HEK293 (cell line): ENCODE data around the gene GSG1L2.

Source experiments
- CTCF ChIA-PET: fragments of 350-600 bp; formaldehyde crosslinking; extraction: SDS; loops from one replicate; lab custom pipeline; 2021; ENCODE audit warnings: antibody characterized with exemption; lab: Yijun Ruan, JAX
- POLR2A ChIA-PET: fragments of 300-600 bp; formaldehyde crosslinking; extraction: SDS; loops from one replicate; lab custom pipeline; 2020; ENCODE audit warnings: antibody characterized with exemption, inconsistent platforms; lab: Yijun Ruan, JAX
- H3K27ac ChIP-seq: fragments of 200-500 bp; sonication (Bioruptor generic); 2 replicates; pipeline ENCODE4 v1.5.1; 2014; ENCODE audit warnings: low read depth, low read length, control low read depth, inconsistent platforms; ENCODE audit errors: extremely low read depth
- H3K36me3 ChIP-seq, 2 experiments: fragments of 200-500 bp in 1 of 2; sonication (Bioruptor generic) in 1 of 2; 1 replicate in 1 of 2; 2 replicates in 1 of 2; pipeline ENCODE4 v1.5.1; 2014 to 2017; ENCODE audit warnings: inconsistent platforms in 2 of 2, low read length in 2 of 2; ENCODE audit not compliant: control insufficient read depth in 2 of 2, insufficient read depth in 1 of 2
- H3K4me1 ChIP-seq: fragments of 200-500 bp; sonication (Bioruptor generic); 2 replicates; pipeline ENCODE4 v1.5.1; 2014; ENCODE audit warnings: mild to moderate bottlenecking, low read length, inconsistent platforms; ENCODE audit not compliant: control insufficient read depth, insufficient read depth
- H3K4me3 ChIP-seq: 2 replicates; pipeline ENCODE4 v1.5.1; 2011; ENCODE audit warnings: low read depth, mild to moderate bottlenecking, control low read depth, low read length, moderate library complexity
- H3K9me3 ChIP-seq: fragments of 200-500 bp; sonication (Bioruptor generic); 2 replicates; pipeline ENCODE4 v1.5.1; 2014; ENCODE audit warnings: low read depth, low read length, inconsistent platforms; ENCODE audit not compliant: control insufficient read depth, insufficient read depth
- GFI1B ChIP-seq: fragments of 450-650 bp; formaldehyde crosslinking; IDR thresholded peaks from 2 replicates; pipeline ENCODE4 v1.5.1; 2016; ENCODE audit warnings: missing biosample characterization, missing genetic modification characterization
- GLIS1 ChIP-seq: fragments of 450-650 bp; formaldehyde crosslinking; IDR thresholded peaks from 2 replicates; pipeline ENCODE4 v1.5.1; 2016; ENCODE audit warnings: missing biosample characterization, missing genetic modification characterization
- HOXC10 ChIP-seq: sonication (generic); formaldehyde crosslinking; IDR thresholded peaks from 2 replicates; pipeline ENCODE4 v1.8.1; 2023; ENCODE audit warnings: mild to moderate bottlenecking, missing genetic modification reagents
- ZNF324 ChIP-seq: fragments of 450-650 bp; formaldehyde crosslinking; IDR thresholded peaks from 2 replicates; pipeline ENCODE4 v1.5.1; 2016; ENCODE audit warnings: missing biosample characterization, missing genetic modification characterization
- ZNF624 ChIP-seq: fragments of 450-650 bp; formaldehyde crosslinking; IDR thresholded peaks from 2 replicates; pipeline ENCODE4 v1.5.1; 2017; ENCODE audit warnings: missing biosample characterization, missing genetic modification characterization
- ZNF670 ChIP-seq: fragments of 450-650 bp; formaldehyde crosslinking; IDR thresholded peaks from 2 replicates; pipeline ENCODE4 v1.5.1; 2016; ENCODE audit warnings: missing biosample characterization, missing genetic modification characterization, low read depth
- ZSCAN23 ChIP-seq: fragments of 450-650 bp; formaldehyde crosslinking; IDR thresholded peaks from 2 replicates; pipeline ENCODE4 v1.5.1; 2016; ENCODE audit warnings: missing biosample characterization, missing genetic modification characterization
- TF ChIP-seq, protein P1 (sequence below): fragments of 450-650 bp; formaldehyde crosslinking; IDR thresholded peaks from 2 replicates; pipeline ENCODE4 v1.5.1; 2017; ENCODE audit warnings: missing biosample characterization, missing genetic modification characterization
- TF ChIP-seq, protein P2 (sequence below): fragments of 450-650 bp; formaldehyde crosslinking; conservative IDR thresholded peaks from 2 replicates; pipeline ENCODE4 v1.5.1; 2016; ENCODE audit warnings: low read depth, missing biosample characterization, missing genetic modification characterization
- TF ChIP-seq, protein P3 (sequence below): fragments of 450-650 bp; formaldehyde crosslinking; IDR thresholded peaks from 2 replicates; pipeline ENCODE4 v1.5.1; 2016; ENCODE audit warnings: missing biosample characterization, missing genetic modification characterization, borderline replicate concordance
- TF ChIP-seq, protein P4 (sequence below): fragments of 450-650 bp; formaldehyde crosslinking; IDR thresholded peaks from 2 replicates; pipeline ENCODE4 v1.5.1; 2016; ENCODE audit warnings: missing biosample characterization, missing genetic modification characterization, low read depth
- TF ChIP-seq, protein P5 (sequence below): fragments of 450-650 bp; formaldehyde crosslinking; IDR thresholded peaks from 2 replicates; pipeline ENCODE4 v1.5.1; 2017; ENCODE audit warnings: missing biosample characterization, missing genetic modification characterization

The GSG1L2 gene

DNA sequence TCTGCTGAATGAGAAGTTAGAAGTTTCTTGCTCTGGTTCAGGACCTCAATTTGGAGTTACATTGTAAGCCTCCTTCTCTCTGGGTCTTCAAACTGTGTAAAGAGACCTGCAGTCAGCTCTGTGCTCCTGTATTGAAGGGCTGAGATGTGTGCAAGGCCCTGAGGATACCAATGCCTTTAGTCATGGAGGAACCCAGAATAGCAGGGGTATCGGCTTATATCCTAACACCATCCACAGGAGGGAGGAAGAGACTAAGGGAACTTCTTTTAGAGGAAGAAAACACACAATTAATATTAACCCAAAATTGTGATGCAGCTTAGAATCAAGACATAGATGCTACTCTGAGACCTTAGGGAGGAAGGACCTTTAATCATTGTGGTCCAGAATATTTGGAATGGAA lies 40.3 kb upstream of the GSG1L2 start:
- ChIA-PET POLR2A (no interaction called here), CTCF (interaction anchor here (0.6 to 1.4 kb wide), 4 partner anchors 13 to 96 kb away, joined by 3 to 5 read pairs (median 3); no protein-coding TSS in a partner anchor)
- no peaks in the 10 kb centered on the region for H3K36me3 ChIP-seq
- no peaks in the 10 kb centered on the region; the same call in 1 of the 2 replicates for H3K9me3 ChIP-seq
- no peak overlapping the region for H3K4me3 ChIP-seq
- no peak overlapping the region for H3K27ac ChIP-seq
- TF ChIP-seq, protein P1, sequence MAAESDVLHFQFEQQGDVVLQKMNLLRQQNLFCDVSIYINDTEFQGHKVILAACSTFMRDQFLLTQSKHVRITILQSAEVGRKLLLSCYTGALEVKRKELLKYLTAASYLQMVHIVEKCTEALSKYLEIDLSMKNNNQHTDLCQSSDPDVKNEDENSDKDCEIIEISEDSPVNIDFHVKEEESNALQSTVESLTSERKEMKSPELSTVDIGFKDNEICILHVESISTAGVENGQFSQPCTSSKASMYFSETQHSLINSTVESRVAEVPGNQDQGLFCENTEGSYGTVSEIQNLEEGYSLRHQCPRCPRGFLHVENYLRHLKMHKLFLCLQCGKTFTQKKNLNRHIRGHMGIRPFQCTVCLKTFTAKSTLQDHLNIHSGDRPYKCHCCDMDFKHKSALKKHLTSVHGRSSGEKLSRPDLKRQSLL: no peak
- no peak for TF ChIP-seq GFI1B (tag by site-specific recombination)
- no peak for TF ChIP-seq ZNF324 (tag by site-specific recombination)
- TF ChIP-seq, protein P2, sequence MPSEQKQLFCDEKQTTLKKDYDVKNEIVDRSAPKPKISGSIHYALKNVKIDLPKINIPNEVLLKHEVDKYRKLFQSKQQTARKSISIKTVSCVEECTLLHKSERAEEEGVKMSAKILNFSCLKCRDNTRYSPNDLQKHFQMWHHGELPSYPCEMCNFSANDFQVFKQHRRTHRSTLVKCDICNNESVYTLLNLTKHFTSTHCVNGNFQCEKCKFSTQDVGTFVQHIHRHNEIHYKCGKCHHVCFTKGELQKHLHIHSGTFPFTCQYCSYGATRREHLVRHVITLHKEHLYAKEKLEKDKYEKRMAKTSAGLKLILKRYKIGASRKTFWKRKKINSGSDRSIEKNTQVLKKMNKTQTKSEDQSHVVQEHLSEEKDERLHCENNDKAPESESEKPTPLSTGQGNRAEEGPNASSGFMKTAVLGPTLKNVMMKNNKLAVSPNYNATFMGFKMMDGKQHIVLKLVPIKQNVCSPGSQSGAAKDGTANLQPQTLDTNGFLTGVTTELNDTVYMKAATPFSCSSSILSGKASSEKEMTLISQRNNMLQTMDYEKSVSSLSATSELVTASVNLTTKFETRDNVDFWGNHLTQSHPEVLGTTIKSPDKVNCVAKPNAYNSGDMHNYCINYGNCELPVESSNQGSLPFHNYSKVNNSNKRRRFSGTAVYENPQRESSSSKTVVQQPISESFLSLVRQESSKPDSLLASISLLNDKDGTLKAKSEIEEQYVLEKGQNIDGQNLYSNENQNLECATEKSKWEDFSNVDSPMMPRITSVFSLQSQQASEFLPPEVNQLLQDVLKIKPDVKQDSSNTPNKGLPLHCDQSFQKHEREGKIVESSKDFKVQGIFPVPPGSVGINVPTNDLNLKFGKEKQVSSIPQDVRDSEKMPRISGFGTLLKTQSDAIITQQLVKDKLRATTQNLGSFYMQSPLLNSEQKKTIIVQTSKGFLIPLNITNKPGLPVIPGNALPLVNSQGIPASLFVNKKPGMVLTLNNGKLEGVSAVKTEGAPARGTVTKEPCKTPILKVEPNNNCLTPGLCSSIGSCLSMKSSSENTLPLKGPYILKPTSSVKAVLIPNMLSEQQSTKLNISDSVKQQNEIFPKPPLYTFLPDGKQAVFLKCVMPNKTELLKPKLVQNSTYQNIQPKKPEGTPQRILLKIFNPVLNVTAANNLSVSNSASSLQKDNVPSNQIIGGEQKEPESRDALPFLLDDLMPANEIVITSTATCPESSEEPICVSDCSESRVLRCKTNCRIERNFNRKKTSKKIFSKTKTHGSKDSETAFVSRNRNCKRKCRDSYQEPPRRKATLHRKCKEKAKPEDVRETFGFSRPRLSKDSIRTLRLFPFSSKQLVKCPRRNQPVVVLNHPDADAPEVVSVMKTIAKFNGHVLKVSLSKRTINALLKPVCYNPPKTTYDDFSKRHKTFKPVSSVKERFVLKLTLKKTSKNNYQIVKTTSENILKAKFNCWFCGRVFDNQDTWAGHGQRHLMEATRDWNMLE (tag by site-specific recombination): no peak
- TF ChIP-seq ZNF670 (tag by site-specific recombination): no peak
- TF ChIP-seq, protein P3, sequence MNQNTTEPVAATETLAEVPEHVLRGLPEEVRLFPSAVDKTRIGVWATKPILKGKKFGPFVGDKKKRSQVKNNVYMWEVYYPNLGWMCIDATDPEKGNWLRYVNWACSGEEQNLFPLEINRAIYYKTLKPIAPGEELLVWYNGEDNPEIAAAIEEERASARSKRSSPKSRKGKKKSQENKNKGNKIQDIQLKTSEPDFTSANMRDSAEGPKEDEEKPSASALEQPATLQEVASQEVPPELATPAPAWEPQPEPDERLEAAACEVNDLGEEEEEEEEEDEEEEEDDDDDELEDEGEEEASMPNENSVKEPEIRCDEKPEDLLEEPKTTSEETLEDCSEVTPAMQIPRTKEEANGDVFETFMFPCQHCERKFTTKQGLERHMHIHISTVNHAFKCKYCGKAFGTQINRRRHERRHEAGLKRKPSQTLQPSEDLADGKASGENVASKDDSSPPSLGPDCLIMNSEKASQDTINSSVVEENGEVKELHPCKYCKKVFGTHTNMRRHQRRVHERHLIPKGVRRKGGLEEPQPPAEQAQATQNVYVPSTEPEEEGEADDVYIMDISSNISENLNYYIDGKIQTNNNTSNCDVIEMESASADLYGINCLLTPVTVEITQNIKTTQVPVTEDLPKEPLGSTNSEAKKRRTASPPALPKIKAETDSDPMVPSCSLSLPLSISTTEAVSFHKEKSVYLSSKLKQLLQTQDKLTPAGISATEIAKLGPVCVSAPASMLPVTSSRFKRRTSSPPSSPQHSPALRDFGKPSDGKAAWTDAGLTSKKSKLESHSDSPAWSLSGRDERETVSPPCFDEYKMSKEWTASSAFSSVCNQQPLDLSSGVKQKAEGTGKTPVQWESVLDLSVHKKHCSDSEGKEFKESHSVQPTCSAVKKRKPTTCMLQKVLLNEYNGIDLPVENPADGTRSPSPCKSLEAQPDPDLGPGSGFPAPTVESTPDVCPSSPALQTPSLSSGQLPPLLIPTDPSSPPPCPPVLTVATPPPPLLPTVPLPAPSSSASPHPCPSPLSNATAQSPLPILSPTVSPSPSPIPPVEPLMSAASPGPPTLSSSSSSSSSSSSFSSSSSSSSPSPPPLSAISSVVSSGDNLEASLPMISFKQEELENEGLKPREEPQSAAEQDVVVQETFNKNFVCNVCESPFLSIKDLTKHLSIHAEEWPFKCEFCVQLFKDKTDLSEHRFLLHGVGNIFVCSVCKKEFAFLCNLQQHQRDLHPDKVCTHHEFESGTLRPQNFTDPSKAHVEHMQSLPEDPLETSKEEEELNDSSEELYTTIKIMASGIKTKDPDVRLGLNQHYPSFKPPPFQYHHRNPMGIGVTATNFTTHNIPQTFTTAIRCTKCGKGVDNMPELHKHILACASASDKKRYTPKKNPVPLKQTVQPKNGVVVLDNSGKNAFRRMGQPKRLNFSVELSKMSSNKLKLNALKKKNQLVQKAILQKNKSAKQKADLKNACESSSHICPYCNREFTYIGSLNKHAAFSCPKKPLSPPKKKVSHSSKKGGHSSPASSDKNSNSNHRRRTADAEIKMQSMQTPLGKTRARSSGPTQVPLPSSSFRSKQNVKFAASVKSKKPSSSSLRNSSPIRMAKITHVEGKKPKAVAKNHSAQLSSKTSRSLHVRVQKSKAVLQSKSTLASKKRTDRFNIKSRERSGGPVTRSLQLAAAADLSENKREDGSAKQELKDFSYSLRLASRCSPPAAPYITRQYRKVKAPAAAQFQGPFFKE (tag by site-specific recombination): no peak
- TF ChIP-seq, protein P4, sequence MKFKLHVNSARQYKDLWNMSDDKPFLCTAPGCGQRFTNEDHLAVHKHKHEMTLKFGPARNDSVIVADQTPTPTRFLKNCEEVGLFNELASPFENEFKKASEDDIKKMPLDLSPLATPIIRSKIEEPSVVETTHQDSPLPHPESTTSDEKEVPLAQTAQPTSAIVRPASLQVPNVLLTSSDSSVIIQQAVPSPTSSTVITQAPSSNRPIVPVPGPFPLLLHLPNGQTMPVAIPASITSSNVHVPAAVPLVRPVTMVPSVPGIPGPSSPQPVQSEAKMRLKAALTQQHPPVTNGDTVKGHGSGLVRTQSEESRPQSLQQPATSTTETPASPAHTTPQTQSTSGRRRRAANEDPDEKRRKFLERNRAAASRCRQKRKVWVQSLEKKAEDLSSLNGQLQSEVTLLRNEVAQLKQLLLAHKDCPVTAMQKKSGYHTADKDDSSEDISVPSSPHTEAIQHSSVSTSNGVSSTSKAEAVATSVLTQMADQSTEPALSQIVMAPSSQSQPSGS (tag by site-specific recombination): no peak
- TF ChIP-seq ZSCAN23: no peak
- TF ChIP-seq ZNF624 (tag by site-specific recombination): no peak
- no peak for TF ChIP-seq GLIS1
- TF ChIP-seq, protein P5, sequence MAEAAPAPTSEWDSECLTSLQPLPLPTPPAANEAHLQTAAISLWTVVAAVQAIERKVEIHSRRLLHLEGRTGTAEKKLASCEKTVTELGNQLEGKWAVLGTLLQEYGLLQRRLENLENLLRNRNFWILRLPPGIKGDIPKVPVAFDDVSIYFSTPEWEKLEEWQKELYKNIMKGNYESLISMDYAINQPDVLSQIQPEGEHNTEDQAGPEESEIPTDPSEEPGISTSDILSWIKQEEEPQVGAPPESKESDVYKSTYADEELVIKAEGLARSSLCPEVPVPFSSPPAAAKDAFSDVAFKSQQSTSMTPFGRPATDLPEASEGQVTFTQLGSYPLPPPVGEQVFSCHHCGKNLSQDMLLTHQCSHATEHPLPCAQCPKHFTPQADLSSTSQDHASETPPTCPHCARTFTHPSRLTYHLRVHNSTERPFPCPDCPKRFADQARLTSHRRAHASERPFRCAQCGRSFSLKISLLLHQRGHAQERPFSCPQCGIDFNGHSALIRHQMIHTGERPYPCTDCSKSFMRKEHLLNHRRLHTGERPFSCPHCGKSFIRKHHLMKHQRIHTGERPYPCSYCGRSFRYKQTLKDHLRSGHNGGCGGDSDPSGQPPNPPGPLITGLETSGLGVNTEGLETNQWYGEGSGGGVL (tag by site-specific recombination): no peak
- TF ChIP-seq HOXC10 (CRISPR knock-in tag): no peak
- H3K4me1 ChIP-seq: no peaks in the 10 kb centered on the region
